Right lobe of liver (tissue), 6 donors: ENCODE data around the gene AHNAK. TPM values are rescaled to one million over a fixed set of nuclear protein-coding genes. Genes with fewer than 3 reads are reported as not detected.
"Not testable (repeated sequence)": the region's sequence is repeated elsewhere in the genome, so short reads cannot be mapped to it uniquely, and the experiment has no call there.

Experiments used
- ATAC-seq, 4 donors: fragments of 200-7000 bp; cut with Tn5 transposase; one replicate each; pipeline ENCODE4 v1.9.1; 2020; ENCODE audit warnings: mild to moderate bottlenecking in 4 of 4, moderate library complexity in 4 of 4
- DNase-seq, 3 donors: peaks; one replicate each; pipeline ENCODE4 v3.0.0-alpha.2; 2020
- H3K27ac ChIP-seq, 3 donors: fragments of 200-600 bp; one replicate each; pipeline ENCODE4 v1.8.0; 2022
- H3K27me3 ChIP-seq, 2 donors: fragments of 200-600 bp; one replicate each; pipeline ENCODE4 v1.8.0; 2022
- H3K36me3 ChIP-seq, 4 donors: fragments of 200-600 bp; sonication (generic) in 1 of 4; one replicate each; pipeline versions ENCODE4 v1.5.1 to v1.8.0; 2017 to 2022; ENCODE audit warnings: control low read depth in 1 of 4
- H3K4me1 ChIP-seq, 4 donors: fragments of 200-600 bp; sonication (generic) in 1 of 4; one replicate each; pipeline versions ENCODE4 v1.5.1 to v1.8.0; 2017 to 2022; ENCODE audit warnings: control low read depth in 1 of 4
- H3K4me3 ChIP-seq, 3 donors: fragments of 200-600 bp; one replicate each; pipeline ENCODE4 v1.8.0; 2022
- H3K9me3 ChIP-seq, 4 donors: fragments of 200-600 bp; sonication (generic) in 1 of 4; one replicate each; pipeline versions ENCODE4 v1.5.1 to v1.8.0; 2017 to 2022; ENCODE audit warnings: control low read depth in 1 of 4
- CTCF ChIP-seq, 4 donors: fragments of 200-600 bp in 3 of 4; fragments of 450-650 bp in 1 of 4; IDR thresholded peaks; one replicate each; pipeline versions ENCODE4 v1.5.1 to v1.8.0; 2016 to 2022; ENCODE audit warnings: antibody characterized with exemption in 4 of 4, mild to moderate bottlenecking in 2 of 4
- POLR2A ChIP-seq: fragments of 450-650 bp; IDR thresholded peaks from one replicate; pipeline ENCODE4 v1.6.1; 2017; ENCODE audit warnings: antibody characterized with exemption, mild to moderate bottlenecking
- WGBS: methylation state at CpG from one replicate; pipeline ENCODE4 v1.1.6; 2018; ENCODE audit warnings: low coverage, low lambda C conversion rate; ENCODE audit not compliant: insufficient coverage; ENCODE audit errors: missing lambda C conversion rate; 5-methylcytosine and 5-hydroxymethylcytosine counted together
- intact Hi-C, 2 donors: fragments of 100-400 bp; cut with DNase I; formaldehyde crosslinking; loops; one replicate each; pipeline versions ENCODE4 v1.11.2 to v1.14.1; 2022
- total RNA-seq, 6 experiments: library from RNA; depleted of rRNA in 2 of 6; stranded (reverse); fragments of >200 nt in 2 of 6; fragmentation: NEBNext Ultra II Directional in 3 of 6; extraction: Animal tissue kit (Norgen Biotek cat#: 25700) in 3 of 6; gene quantifications; one replicate each; pipeline versions ENCODE4 v1.1.0 to v1.2.4, GENCODE V29; 2016 to 2023
- donor health status: DM: no; HTN: yes; CAD: no.
- donor health status: DM: no; HTN: no; CAD: no.
- donor health status: DM: no; HTN: no; CAD: no.
- donor health status: DM: no; HTN: yes; CAD: no.
- donor health status: DM: no; HTN: yes; CAD: no.

The AHNAK gene
- total RNA-seq, 6 experiments from 2014 or later, result 91.0 to 180 (median 113) TPM

GRCh38 chr11:62554387-62555167, 8.0 kb upstream of the AHNAK start:
- Histone ChIP-seq H3K4me1 (peaks cover 0 to 50% (median 22%) of the 10 kb centered on the region in 4 donors), H3K36me3 (peaks cover 0 to 16% (median 6%) of the 10 kb centered on the region in 4 donors), H3K4me3 (no peak overlapping the region), H3K9me3 (no peaks in the 10 kb centered on the region), H3K27me3 (no peaks in the 10 kb centered on the region), H3K27ac (peak overlapping the region in 2 of 3 donors; percentile 36 to 86)
- 29% methylated on average over 2 of the region's 7 CpGs for WGBS
- intact Hi-C loops, result loop anchor here in 1 of 2 donors (5.0 kb wide), 1 partner anchor 132 kb away; no protein-coding TSS in a partner anchor
- TF ChIP-seq POLR2A (no peak), CTCF (IDR thresholded peaks at IDR 0.05) (no peak)
- ATAC-seq, result peak; percentile 1 to 21 (median 7)
- DNase-seq, result peak in 2 of 3 donors; percentile 64 to 67

GRCh38 chr11:62553839-62554361, 7.3 kb upstream of the AHNAK start:
- ATAC-seq (no peak), DNase-seq (peak in 1 of 3 donors; percentile 19)
- Histone ChIP-seq H3K4me1 (peaks cover 0 to 56% (median 26%) of the 10 kb centered on the region in 4 donors), H3K4me3 (no peak overlapping the region), H3K27me3 (no peaks in the 10 kb centered on the region), H3K27ac (peak overlapping the region; percentile 75 to 86 (median 76)), H3K9me3 (no peaks in the 10 kb centered on the region), H3K36me3 (peaks cover 0 to 9% (median 3%) of the 10 kb centered on the region in 4 donors)
- WGBS, result 86% methylated on average over 1 of the region's 8 CpGs
- no peak for TF ChIP-seq POLR2A
- no peak for TF ChIP-seq CTCF (IDR thresholded peaks at IDR 0.05)
- intact Hi-C loops, result no loop called here

- peaks cover 0 to 3% (median 0%) of the 10 kb centered on the region in 4 donors for H3K36me3 ChIP-seq
- no peaks in the 10 kb centered on the region for H3K9me3 ChIP-seq
- peak; percentile 76 to 87 (median 84) for DNase-seq
- no peak overlapping the region for H3K4me3 ChIP-seq
- TF ChIP-seq CTCF (IDR thresholded peaks at IDR 0.05) (no peak), POLR2A (no peak)
- WGBS, result 22% methylated on average over 15 of the region's 15 CpGs
- peak; percentile 72 to 88 (median 76) for ATAC-seq
- peak overlapping the region; percentile 75 to 86 (median 76) for H3K27ac ChIP-seq
- no peaks in the 10 kb centered on the region for H3K27me3 ChIP-seq
- intact Hi-C loops, result no loop called here
- H3K4me1 ChIP-seq, result peaks cover 0 to 63% (median 29%) of the 10 kb centered on the region in 4 donors
Measured at GRCh38 chr11:62553080-62553838, 6.7 kb upstream of the AHNAK start.

GRCh38 chr11:62552485-62553079, 6.0 kb upstream of the AHNAK start:
- DNase-seq (peak in 1 of 3 donors; percentile 28), ATAC-seq (no peak)
- intact Hi-C loops, result no loop called here
- TF ChIP-seq CTCF (IDR thresholded peaks at IDR 0.05), result no peak
- no peak for TF ChIP-seq POLR2A
- Histone ChIP-seq H3K27me3 (no peaks in the 10 kb centered on the region), H3K4me3 (no peak overlapping the region), H3K27ac (peak overlapping the region; percentile 75 to 86 (median 76)), H3K36me3 (no peaks in the 10 kb centered on the region), H3K9me3 (no peaks in the 10 kb centered on the region), H3K4me1 (peaks cover 0 to 70% (median 32%) of the 10 kb centered on the region in 4 donors)
- WGBS, result 15% methylated on average over 3 of the region's 4 CpGs

GRCh38 chr11:62550478-62550877, 3.9 kb upstream of the AHNAK start:
- intact Hi-C loops, H3K27ac ChIP-seq, H3K36me3 ChIP-seq: not testable (repeated sequence)

More at GRCh38 chr11:62550478-62550877, 3.9 kb upstream of the AHNAK start:
- 79% methylated on average over 2 of the region's 2 CpGs for WGBS
- not testable (repeated sequence) for ATAC-seq, H3K9me3 ChIP-seq, DNase-seq, H3K27me3 ChIP-seq, H3K4me3 ChIP-seq
- H3K4me1 ChIP-seq, result peaks cover 0 to 66% (median 29%) of the 10 kb centered on the region in 4 donors
